ENCODE data around the gene EPB41L3. TPM values are rescaled to one million over a fixed set of nuclear protein-coding genes. Genes with fewer than 3 reads are reported as not detected.

Gene EPB41L3
- total RNA-seq, 4 donors from 2014 or later: 32.0 to 60.6 (median 41.8) TPM

GRCh38 chr18:5546660-5547059 lies 2.9 kb upstream of the EPB41L3 start:
- 14% methylated on average over 3 of the region's 3 CpGs for WGBS
- H3K9me3 ChIP-seq: no peaks in the 10 kb centered on the region
- intact Hi-C loops (cut with DNase I): loop anchor here (10.0 kb wide), 1 partner anchor 122 kb away; no protein-coding TSS in a partner anchor

DNA sequence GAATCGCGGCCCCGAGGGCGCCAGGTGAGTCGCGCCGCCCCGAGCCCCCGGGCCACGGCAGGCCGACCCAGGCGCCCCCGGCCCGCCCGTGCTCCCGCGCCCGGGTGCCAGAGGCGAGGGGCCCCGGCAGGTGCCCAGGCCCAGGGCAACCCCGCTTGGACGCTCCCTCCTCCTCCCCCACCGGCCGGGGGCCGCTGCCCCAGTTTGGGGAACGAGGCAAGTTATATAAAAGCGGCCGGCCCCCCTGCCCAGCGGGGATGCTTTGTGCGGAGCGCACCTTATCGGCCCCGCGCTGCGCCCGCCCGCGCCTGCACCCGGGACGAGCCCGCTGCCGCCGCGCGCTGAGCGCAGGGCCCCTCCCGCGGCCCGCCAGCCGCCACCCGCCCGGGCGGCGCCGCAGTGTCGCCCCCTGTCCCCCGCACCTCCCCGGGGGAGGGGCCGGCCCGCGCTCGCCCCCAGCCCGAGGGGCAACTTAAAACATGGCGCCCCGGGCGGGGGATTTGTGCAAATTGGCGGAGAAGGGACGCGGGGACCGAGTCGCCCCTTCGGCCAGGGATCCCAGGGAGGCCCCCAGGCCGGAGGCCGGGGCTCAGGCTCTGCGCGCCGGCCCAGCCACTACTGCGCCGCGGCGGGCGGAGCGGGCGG lies 639 bp downstream of the EPB41L3 start:
- intact Hi-C loops (cut with DNase I): loop anchor here (10.0 kb wide), 1 partner anchor 118 kb away; no protein-coding TSS in a partner anchor
- no peaks in the 10 kb centered on the region for H3K36me3 ChIP-seq
- H3K4me1 ChIP-seq: peaks cover 0 to 18% (median 12%) of the 10 kb centered on the region in 4 donors
- H3K9me3 ChIP-seq: no peaks in the 10 kb centered on the region
- DNase-seq (ENCODE audit: extremely low spot score): no peak
- peak overlapping the region; percentile 58 to 74 (median 61) for H3K4me3 ChIP-seq
- H3K27me3 ChIP-seq: peaks cover 0 to 53% (median 0%) of the 10 kb centered on the region in 4 donors
- WGBS: no CpG with 5 or more reads among the region's 84 CpGs
- TF ChIP-seq CTCF (IDR thresholded peaks at IDR 0.05) (no peak), POLR2A (IDR thresholded peaks at IDR 0.05; ENCODE audit: low read depth) (no peak), EP300 (IDR thresholded peaks at IDR 0.05) (no peak), POLR2AphosphoS5 (IDR thresholded peaks at IDR 0.05) (no peak)
- H3K27ac ChIP-seq (replicated peaks in 1 of 4): peak overlapping the region; percentile 64 to 79 (median 72)

More at GRCh38 chr18:5546660-5547059, 2.9 kb upstream of the EPB41L3 start:
- DNase-seq (ENCODE audit: extremely low spot score): no peak
- H3K27me3 ChIP-seq: peaks cover 0 to 42% (median 0%) of the 10 kb centered on the region in 4 donors
- no peak overlapping the region for H3K27ac ChIP-seq (replicated peaks in 1 of 4)
- TF ChIP-seq CTCF (IDR thresholded peaks at IDR 0.05): peak in 2 of 3 experiments; percentile 12 to 41
- no peak for TF ChIP-seq EP300 (IDR thresholded peaks at IDR 0.05)
- peaks cover 0 to 18% (median 12%) of the 10 kb centered on the region in 4 donors for H3K4me1 ChIP-seq
- no peak overlapping the region for H3K4me3 ChIP-seq
- no peaks in the 10 kb centered on the region for H3K36me3 ChIP-seq

GRCh38 chr18:5542515-5543035 lies 1.2 kb downstream of the EPB41L3 start:
- 7% methylated on average over 17 of the region's 23 CpGs for WGBS
- intact Hi-C loops (cut with DNase I): loop anchor here (10.0 kb wide), 1 partner anchor 118 kb away; no protein-coding TSS in a partner anchor
- Histone ChIP-seq H3K4me1 (peaks cover 0 to 18% (median 12%) of the 10 kb centered on the region in 4 donors), H3K4me3 (peak overlapping the region; percentile 58 to 74 (median 61)), H3K27me3 (peaks cover 0 to 53% (median 0%) of the 10 kb centered on the region in 4 donors), H3K27ac (replicated peaks in 1 of 4) (peak overlapping the region; percentile 64 to 79 (median 72)), H3K36me3 (no peaks in the 10 kb centered on the region), H3K9me3 (no peaks in the 10 kb centered on the region)
- DNase-seq (ENCODE audit: extremely low spot score): no peak
- TF ChIP-seq POLR2A (IDR thresholded peaks at IDR 0.05; ENCODE audit: low read depth): no peak
- TF ChIP-seq EP300 (IDR thresholded peaks at IDR 0.05): no peak
- TF ChIP-seq POLR2AphosphoS5 (IDR thresholded peaks at IDR 0.05): no peak
- TF ChIP-seq CTCF (IDR thresholded peaks at IDR 0.05): no peak

- H3K9me3 ChIP-seq: no peaks in the 10 kb centered on the region
- no peaks in the 10 kb centered on the region for H3K36me3 ChIP-seq
- 86% methylated on average over 3 of the region's 3 CpGs for WGBS
- no peak for DNase-seq (ENCODE audit: extremely low spot score)
- peaks cover 0 to 18% (median 12%) of the 10 kb centered on the region in 4 donors for H3K4me1 ChIP-seq
- H3K4me3 ChIP-seq: no peak overlapping the region
- intact Hi-C loops (cut with DNase I): loop anchor here (10.0 kb wide), 1 partner anchor 117 kb away; no protein-coding TSS in a partner anchor
- H3K27me3 ChIP-seq: peaks cover 0 to 50% (median 0%) of the 10 kb centered on the region in 4 donors
- TF ChIP-seq POLR2A (IDR thresholded peaks at IDR 0.05; ENCODE audit: low read depth) (no peak), CTCF (IDR thresholded peaks at IDR 0.05) (no peak), POLR2AphosphoS5 (IDR thresholded peaks at IDR 0.05) (no peak), EP300 (IDR thresholded peaks at IDR 0.05) (no peak)
- no peak overlapping the region for H3K27ac ChIP-seq (replicated peaks in 1 of 4)
These were observed 2.2 kb downstream of the EPB41L3 start for GRCh38 chr18:5541644-5542043.

All from esophagus muscularis mucosa (tissue), 4 donors.